Activated naive CD8-positive, alpha-beta T cell treated with anti-CD3 and anti-CD28 coated beads for 36 hours (primary cell): ENCODE measurements around the gene IGSF9B. TPM values are rescaled to one million over a fixed set of nuclear protein-coding genes. Genes with fewer than 3 reads are reported as not detected.
A peak's percentile ranks its signal among the peaks of the same experiment; 100 is the strongest.

ENCODE experiments used
- DNase-seq: peaks from one replicate; pipeline ENCODE4 v3.0.0; 2021
- H3K27ac Mint-ChIP-seq: one replicate; pipeline ENCODE4 v1.8.0; 2022; ENCODE audit warnings: mild to moderate bottlenecking, moderate library complexity, mixed read lengths
- H3K27me3 Mint-ChIP-seq: one replicate; pipeline ENCODE4 v1.8.0; 2022; ENCODE audit warnings: mild to moderate bottlenecking, mixed read lengths
- H3K36me3 Mint-ChIP-seq: one replicate; pipeline ENCODE4 v1.8.0; 2021; ENCODE audit warnings: mild to moderate bottlenecking, mixed read lengths
- H3K4me1 Mint-ChIP-seq: one replicate; pipeline ENCODE4 v1.8.0; 2021; ENCODE audit warnings: mixed read lengths
- H3K4me3 Mint-ChIP-seq: one replicate; pipeline ENCODE4 v1.8.0; 2022; ENCODE audit warnings: mild to moderate bottlenecking, moderate library complexity, mixed read lengths
- H3K9me3 Mint-ChIP-seq: one replicate; pipeline ENCODE4 v1.8.0; 2022; ENCODE audit warnings: mixed read lengths
- total RNA-seq, 2 experiments: library from RNA; stranded (reverse); gene quantifications; one replicate each; pipeline ENCODE4 v1.2.3, GENCODE V29; 2021

Gene IGSF9B
- total RNA-seq, 2 experiments from 2014 or later = 36.0 to 46.5 TPM

DNA sequence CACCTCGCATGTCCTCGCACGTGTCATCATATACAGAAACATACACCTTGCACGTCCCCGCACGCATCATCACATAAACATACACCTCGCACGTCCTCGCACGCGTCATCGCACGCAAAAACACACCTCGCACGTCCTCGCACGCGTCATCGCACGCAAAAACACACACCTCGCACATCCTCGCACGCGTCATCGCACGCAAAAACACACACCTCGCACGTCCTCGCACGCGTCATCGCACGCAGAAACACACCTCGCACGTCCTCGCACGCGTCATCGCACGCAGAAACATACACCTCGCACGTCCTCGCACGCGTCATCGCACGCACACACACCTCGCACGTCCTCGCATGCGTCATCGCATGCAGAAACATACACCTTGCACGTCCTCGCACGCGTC is 16.7 kb downstream of the IGSF9B start:
- Mint-ChIP-seq H3K4me3 (no peak overlapping the region), H3K9me3 (no peaks in the 10 kb centered on the region), H3K36me3 (peaks cover 40% of the 10 kb centered on the region), H3K27ac (no peak overlapping the region), H3K4me1 (peaks cover 24% of the 10 kb centered on the region), H3K27me3 (no peaks in the 10 kb centered on the region)
- no peak for DNase-seq

DNA sequence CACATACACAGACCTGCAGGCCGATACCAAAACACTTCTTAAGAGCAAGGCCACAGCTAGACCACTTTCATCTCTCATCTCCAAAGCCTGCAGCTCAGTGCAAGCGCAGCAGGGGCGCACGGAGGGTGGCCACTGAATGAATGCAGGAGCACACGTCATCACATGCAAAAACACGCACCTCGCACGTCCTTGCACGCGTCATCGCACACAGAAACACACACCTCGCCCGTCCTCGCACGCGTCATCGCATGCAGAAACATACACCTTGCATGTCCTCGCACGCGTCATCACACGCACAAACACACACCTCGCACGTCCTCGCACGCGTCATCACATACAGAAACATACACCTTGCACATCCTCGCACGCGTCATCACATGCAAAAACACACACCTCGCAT is 17.2 kb downstream of the IGSF9B start:
- no peak overlapping the region for H3K4me3 Mint-ChIP-seq
- peaks cover 41% of the 10 kb centered on the region for H3K36me3 Mint-ChIP-seq
- no peaks in the 10 kb centered on the region for H3K27me3 Mint-ChIP-seq

DNA sequence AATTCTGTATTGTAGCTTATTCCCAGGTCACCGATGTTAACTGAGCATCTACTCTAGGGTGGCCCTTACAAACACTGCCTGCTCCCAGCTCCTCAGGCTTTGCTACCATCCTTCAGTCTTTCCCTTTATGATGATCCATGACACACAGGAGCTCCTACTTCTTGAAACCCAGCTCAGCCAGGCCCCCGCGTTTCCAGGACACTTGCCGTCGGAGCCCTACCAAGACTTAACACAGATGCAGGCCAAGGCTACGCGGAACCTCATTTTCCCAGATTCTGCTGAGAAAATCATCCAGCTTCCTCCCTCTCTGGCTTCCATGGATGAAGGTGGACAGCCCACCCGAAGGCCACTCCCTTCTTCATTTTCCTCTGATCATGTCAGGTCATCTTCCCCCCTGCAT is 18.6 kb downstream of the IGSF9B start:
- Mint-ChIP-seq H3K9me3 (no peaks in the 10 kb centered on the region), H3K27ac (no peak overlapping the region), H3K4me3 (no peak overlapping the region), H3K4me1 (peaks cover 17% of the 10 kb centered on the region), H3K27me3 (no peaks in the 10 kb centered on the region), H3K36me3 (peaks cover 36% of the 10 kb centered on the region)
- DNase-seq = no peak

More for the DNA sequence above, 17.2 kb downstream of the IGSF9B start:
- Mint-ChIP-seq H3K27ac (no peak overlapping the region), H3K9me3 (no peaks in the 10 kb centered on the region), H3K4me1 (peaks cover 22% of the 10 kb centered on the region)
- DNase-seq = no peak

DNA sequence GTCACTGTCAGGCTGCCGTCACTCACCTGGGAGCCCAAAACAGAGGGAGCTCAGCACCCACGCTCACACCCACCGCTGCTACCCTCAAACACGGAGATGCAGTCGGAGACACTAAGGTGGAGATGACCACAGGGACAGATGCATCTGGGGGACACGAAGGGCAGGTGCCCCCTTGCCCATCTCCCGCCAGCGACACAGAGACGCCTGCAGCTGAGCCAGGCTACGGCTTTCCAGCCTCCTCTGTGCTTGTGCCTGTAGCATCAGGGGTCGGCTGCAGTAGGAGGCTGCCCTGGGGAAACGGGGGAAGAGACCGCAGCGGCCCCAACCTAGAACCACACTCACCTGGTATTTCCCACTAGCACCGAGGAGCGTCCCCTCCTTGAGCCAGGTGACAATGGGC is 19.3 kb downstream of the IGSF9B start:
- H3K27ac Mint-ChIP-seq = no peak overlapping the region
- no peaks in the 10 kb centered on the region for H3K27me3 Mint-ChIP-seq
- DNase-seq = no peak
- H3K4me3 Mint-ChIP-seq = no peak overlapping the region
- no peaks in the 10 kb centered on the region for H3K9me3 Mint-ChIP-seq
- peaks cover 15% of the 10 kb centered on the region for H3K4me1 Mint-ChIP-seq
- peaks cover 33% of the 10 kb centered on the region for H3K36me3 Mint-ChIP-seq

DNA sequence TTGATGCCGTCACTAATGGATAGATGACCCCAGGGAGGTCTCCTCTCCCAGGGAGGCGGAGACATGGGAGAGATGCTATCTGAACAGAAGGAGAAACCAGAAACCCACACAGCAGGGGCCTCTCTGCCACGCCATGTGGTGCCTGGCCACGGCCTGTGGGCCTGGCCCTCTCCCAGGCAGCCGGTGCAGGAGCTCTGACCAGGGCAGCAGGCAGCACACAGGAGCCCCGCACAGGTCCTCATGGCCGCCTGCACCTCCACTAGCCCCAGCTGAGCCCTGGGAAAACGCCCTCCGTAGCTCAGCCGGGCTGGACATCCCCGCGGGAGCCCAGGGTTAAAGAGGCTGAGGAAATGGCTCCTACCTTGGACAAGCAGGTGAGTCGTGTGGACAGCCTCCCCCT is 19.8 kb downstream of the IGSF9B start:
- H3K27ac Mint-ChIP-seq = no peak overlapping the region
- H3K9me3 Mint-ChIP-seq = no peaks in the 10 kb centered on the region
- H3K36me3 Mint-ChIP-seq = peaks cover 29% of the 10 kb centered on the region
- DNase-seq = no peak
- H3K27me3 Mint-ChIP-seq = no peaks in the 10 kb centered on the region
- no peak overlapping the region for H3K4me3 Mint-ChIP-seq
- peaks cover 12% of the 10 kb centered on the region for H3K4me1 Mint-ChIP-seq

DNA sequence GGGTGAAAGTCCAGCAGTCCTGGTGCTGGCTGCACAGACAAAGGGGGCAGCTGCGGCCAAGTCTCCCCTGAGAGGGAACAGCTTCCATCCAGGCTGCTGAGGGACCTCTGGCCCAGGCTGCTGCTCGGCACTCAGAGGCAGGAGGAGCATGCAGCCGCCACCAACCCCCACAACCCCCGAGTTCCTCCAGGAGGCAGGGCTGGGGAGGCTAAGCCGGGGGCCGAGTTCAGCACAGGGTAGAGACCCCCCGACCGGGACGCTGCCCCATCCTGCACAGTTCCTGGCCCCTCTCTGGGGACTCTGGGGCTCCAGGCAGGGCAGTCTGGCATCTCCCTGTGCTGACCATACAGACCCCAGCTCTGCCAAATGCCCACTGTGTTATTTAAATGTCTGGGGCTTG is 20.2 kb downstream of the IGSF9B start:
- Mint-ChIP-seq H3K36me3 (peaks cover 24% of the 10 kb centered on the region), H3K27me3 (no peaks in the 10 kb centered on the region), H3K27ac (no peak overlapping the region), H3K9me3 (no peaks in the 10 kb centered on the region), H3K4me3 (no peak overlapping the region), H3K4me1 (peaks cover 8% of the 10 kb centered on the region)
- no peak for DNase-seq

DNA sequence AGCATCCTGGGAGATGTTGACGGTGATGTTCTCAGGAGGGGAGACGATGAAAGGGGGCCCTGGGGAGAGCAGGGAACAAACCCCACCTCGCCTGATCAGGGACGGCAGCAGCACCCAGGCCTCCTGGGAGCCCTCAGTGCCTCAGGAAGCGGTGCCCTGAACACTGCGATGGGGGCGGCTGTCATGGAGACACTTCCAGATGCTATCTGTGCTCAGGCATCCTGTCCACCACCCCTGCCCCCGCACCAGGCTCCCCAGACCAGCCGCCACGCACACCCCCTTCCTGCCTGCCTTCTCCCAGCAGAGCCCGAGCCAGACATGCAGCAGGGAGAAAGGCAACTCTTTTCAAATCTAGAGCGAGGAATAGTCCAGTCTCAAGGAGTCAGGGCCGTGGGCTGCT is 20.6 kb downstream of the IGSF9B start:
- Mint-ChIP-seq H3K9me3 (no peaks in the 10 kb centered on the region), H3K4me3 (no peak overlapping the region), H3K4me1 (peaks cover 5% of the 10 kb centered on the region), H3K27ac (no peak overlapping the region), H3K27me3 (no peaks in the 10 kb centered on the region), H3K36me3 (peaks cover 21% of the 10 kb centered on the region)
- no peak for DNase-seq

DNA sequence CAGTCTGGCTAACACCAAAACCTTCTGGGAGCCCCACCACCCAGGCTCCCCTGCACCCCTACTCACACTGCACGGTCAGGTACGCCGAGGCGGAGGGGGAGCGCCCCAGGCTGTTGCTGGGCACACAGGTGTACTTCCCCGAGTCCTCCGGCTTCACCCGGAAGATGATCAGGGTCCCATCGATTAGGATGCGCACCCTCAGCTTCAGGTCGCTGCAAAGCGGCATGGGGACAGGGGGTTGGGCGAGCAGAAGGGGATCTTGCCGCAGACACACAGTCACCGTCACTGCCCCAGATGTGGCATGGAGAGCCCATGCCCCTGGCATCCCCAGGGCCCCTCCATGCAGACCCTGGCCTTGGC is 21.2 kb downstream of the IGSF9B start:
- no peaks in the 10 kb centered on the region for H3K9me3 Mint-ChIP-seq
- DNase-seq = no peak
- peaks cover 5% of the 10 kb centered on the region for H3K4me1 Mint-ChIP-seq
- no peak overlapping the region for H3K27ac Mint-ChIP-seq
- H3K27me3 Mint-ChIP-seq = no peaks in the 10 kb centered on the region
- no peak overlapping the region for H3K4me3 Mint-ChIP-seq
- peaks cover 20% of the 10 kb centered on the region for H3K36me3 Mint-ChIP-seq

DNA sequence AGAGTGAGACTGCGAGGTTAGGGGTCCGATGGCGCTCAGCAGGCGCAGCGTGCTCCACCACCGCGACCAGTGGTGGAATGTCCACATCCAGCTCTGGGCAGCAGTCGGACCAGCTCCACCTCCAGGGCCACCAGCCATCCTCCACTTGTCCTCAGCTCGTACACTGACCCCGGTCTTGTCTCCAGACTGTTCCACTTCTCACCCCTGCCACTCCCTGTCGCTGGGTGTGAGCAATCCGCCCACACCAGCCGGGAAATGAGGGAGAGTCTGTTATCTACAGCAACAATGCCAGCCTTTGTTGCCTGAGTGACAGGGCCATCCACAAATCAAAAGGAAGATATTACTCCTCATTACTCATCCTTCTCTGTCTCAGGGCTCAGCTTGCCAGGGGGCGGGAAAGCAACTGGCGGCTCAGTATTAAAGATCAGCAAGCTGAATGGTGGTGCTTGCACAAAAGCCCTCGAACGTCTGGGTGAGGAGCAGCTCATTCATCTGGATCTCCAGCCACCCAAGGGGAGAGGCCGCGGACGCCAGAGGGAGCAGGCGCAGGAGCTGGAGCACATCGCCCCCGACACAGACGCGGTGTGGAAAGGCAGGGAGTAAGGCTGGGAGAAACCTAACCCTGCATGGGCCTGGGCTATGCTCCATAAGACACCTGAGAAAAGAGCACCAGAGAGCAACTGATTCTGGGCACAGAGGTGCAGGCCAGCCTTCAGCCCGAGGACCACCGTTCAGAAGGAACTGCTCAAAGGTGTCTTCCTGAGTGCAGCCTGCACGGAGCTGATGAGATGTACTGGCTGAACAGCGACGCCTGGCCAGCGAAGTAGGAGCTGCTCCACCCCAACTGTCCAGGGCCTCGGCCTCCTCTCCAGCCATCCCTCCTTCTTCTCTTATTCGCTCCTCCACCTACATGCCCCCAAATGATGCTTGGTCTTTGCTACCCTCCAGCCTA is 21.9 kb downstream of the IGSF9B start:
- Mint-ChIP-seq H3K9me3 (no peaks in the 10 kb centered on the region), H3K4me1 (peaks cover 7% of the 10 kb centered on the region), H3K27me3 (no peaks in the 10 kb centered on the region), H3K4me3 (no peak overlapping the region), H3K36me3 (peaks cover 14% of the 10 kb centered on the region), H3K27ac (no peak overlapping the region)
- no peak for DNase-seq

DNA sequence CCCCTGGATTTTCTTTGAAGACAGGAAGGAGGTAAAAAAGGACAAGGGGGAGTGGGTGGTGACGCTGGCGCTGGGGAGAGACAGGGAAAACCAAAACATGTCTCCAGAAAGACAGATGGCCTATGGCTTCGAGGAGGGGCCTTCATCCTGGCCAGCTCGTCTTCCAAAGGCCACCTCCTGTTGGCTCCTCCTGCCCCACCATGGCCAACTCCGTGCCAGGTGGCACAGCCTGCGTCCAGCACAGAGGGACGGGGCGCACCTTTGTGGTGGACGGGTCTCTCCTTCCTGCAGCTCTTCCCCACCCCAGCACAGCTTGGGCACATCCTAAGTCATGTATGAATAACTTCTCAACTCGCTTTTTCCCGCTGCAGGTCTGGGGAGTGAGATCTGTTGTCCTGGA is 22.7 kb downstream of the IGSF9B start:
- no peak overlapping the region for H3K27ac Mint-ChIP-seq
- peaks cover 14% of the 10 kb centered on the region for H3K4me1 Mint-ChIP-seq
- no peaks in the 10 kb centered on the region for H3K27me3 Mint-ChIP-seq
- no peak for DNase-seq
- peaks cover 7% of the 10 kb centered on the region for H3K36me3 Mint-ChIP-seq
- no peaks in the 10 kb centered on the region for H3K9me3 Mint-ChIP-seq
- no peak overlapping the region for H3K4me3 Mint-ChIP-seq

DNA sequence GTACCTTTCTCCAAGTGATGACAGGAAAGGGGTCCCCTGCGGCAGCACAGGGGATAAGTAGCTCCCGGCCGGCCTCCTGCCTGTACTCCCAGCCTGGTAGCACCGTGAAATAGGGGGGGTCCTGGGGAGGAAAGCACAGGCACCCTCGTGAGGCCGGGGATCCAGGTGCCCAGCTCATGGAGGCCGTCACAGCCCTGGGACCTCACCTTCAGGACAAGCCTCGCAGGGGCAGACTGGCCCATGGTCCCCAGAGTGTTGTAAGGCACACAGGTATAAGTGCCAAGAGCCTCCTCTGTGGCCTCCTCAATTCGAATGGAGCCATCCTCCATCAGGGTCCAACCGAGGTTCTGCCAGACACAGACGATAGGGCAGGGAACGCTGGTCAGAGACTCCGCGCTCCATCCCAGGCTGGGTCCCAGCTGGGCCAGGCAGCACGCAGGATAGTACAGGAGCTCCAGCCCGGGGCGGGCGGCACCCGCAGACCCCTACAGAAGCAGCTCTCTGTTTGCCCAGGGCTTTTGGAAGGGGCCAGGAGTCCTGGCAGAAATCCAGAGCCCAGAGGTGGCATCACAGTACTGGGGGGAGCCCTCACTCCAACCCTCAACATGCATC is 25.2 kb downstream of the IGSF9B start:
- no peaks in the 10 kb centered on the region for H3K27me3 Mint-ChIP-seq
- H3K4me1 Mint-ChIP-seq = peaks cover 28% of the 10 kb centered on the region
- no peak for DNase-seq
- no peaks in the 10 kb centered on the region for H3K9me3 Mint-ChIP-seq
- no peak overlapping the region for H3K27ac Mint-ChIP-seq
- peaks cover 11% of the 10 kb centered on the region for H3K36me3 Mint-ChIP-seq
- H3K4me3 Mint-ChIP-seq = no peak overlapping the region

DNA sequence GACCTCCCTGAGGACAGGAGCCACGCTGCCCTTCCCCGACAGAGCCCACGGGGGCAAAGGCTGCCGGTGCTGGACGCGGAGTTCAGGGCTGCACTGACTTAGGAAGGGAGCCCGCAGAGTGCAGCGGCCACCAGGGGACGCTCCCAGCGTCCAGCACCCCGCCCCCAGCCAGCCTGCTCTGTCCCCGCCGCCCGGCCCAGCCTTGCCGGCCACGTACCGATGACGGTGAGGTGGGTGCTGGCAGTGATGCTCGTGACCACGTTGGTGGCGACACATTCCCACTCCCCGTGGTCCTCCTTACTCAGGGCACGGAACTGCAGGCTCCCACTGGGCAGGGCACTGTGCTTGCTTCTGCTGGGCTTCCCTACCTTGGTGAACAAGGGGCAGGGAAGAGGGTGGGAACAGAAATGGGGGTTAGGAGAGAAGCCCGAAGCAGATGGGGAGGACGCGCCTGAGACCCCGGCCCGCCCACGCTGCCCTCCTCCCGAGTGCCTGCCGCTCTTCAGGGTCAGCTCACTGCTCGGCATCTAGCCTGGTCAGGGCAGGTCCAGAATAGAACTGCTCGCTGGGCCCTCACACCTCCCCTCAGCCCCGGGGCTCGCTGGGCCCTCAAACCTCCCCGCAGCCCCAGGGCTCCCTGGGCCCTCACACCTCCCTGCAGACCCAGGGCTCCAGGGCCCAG is 25.9 kb downstream of the IGSF9B start:
- no peaks in the 10 kb centered on the region for H3K27me3 Mint-ChIP-seq
- H3K9me3 Mint-ChIP-seq = no peaks in the 10 kb centered on the region
- no peak overlapping the region for H3K27ac Mint-ChIP-seq
- DNase-seq = no peak
- peaks cover 28% of the 10 kb centered on the region for H3K4me1 Mint-ChIP-seq
- H3K36me3 Mint-ChIP-seq = peaks cover 14% of the 10 kb centered on the region
- H3K4me3 Mint-ChIP-seq = no peak overlapping the region

DNA sequence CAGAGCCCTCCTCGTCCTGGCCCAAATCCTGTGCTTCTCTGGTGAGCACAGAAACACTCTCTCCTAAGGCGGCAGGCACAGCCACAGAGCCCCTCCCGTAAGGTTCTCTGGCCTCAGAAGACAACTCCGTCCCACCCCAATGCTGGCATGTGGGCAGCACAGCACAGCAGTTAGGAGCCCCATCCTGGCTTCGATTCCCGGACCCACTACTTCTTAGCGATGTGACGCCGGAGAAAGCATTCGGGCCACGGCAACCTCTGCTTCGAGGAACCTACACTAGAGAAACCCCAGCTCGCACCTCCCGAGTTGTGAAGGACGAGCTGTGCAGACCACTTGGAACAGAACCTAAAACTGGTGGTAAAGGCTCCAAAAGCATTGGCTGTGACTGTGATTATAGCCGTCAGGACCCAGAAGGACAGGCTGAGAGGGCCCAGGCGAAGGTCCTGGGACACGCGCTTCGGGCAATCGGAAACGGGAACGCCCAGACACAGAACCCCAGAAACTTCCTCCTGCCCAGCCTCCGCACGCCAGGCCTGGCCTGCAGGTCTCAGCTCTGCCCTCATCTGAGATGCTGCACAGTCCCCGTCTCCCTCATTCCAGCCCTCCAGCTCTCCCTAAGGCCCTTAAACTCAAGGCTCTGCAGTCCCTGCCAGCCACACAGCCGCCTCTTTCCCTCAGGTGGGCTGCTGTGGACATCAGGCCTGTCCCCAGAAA is 26.6 kb downstream of the IGSF9B start:
- no peak for DNase-seq
- no peak overlapping the region for H3K27ac Mint-ChIP-seq
- peaks cover 28% of the 10 kb centered on the region for H3K4me1 Mint-ChIP-seq
- peaks cover 21% of the 10 kb centered on the region for H3K36me3 Mint-ChIP-seq
- H3K4me3 Mint-ChIP-seq = no peak overlapping the region
- H3K9me3 Mint-ChIP-seq = no peaks in the 10 kb centered on the region
- H3K27me3 Mint-ChIP-seq = no peaks in the 10 kb centered on the region

DNA sequence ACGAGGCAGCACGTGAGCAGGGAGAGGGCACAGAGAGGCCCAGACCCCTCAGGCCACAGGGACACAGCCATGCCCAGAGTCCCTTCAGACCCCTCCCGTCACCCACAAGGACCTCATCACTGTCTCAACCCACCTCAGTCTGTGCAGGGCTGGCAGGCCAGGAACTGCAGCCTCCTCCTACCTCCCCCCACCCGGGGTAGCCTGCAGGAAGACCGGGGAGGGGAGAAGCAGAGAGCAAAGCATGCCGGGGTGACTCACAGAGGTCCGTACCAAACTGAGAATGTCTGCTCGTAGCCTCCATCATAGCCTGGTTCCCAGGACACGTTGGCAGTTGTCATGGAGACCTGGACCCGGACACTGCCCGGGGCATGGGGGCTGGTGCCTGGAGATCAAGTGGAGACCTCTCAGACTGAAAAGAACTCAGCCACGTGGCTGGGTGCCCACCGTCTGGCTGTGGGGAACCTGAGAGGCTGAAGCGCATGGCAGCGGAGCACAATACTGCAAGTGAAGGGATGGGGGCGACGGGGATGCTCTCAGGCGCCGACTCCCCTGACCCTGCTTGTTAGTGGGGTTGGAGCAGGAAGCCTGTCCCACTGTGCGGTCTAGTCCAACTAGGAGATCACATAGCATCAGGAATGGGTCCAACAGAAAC is 27.2 kb downstream of the IGSF9B start:
- Mint-ChIP-seq H3K27ac (peak overlapping the region; percentile 71), H3K4me1 (peaks cover 30% of the 10 kb centered on the region), H3K9me3 (no peaks in the 10 kb centered on the region), H3K36me3 (peaks cover 17% of the 10 kb centered on the region), H3K4me3 (no peak overlapping the region), H3K27me3 (no peaks in the 10 kb centered on the region)
- DNase-seq = no peak
